Endodermal cell (in vitro differentiated cells): Measurements from ENCODE around the gene SP6. TPM values are rescaled to one million over a fixed set of nuclear protein-coding genes. Genes with fewer than 3 reads are reported as not detected.

ENCODE experiments used
- DNase-seq: peaks from one replicate; pipeline ENCODE4 v3.0.0-alpha.2; 2017
- H3K27ac ChIP-seq: 2 replicates; pipeline ENCODE4 v1.5.1; 2013; ENCODE audit warnings: mild to moderate bottlenecking, low read depth, low read length, moderate library complexity
- H3K27me3 ChIP-seq: 2 replicates; pipeline ENCODE4 v1.6.1; 2013; ENCODE audit warnings: mild to moderate bottlenecking, low read length, moderate library complexity; ENCODE audit not compliant: insufficient read depth, control insufficient read depth, poor library complexity, severe bottlenecking
- H3K36me3 ChIP-seq: 2 replicates; pipeline ENCODE4 v1.7.0; 2013; ENCODE audit warnings: mild to moderate bottlenecking, low read length, moderate library complexity; ENCODE audit not compliant: control insufficient read depth, insufficient read depth
- H3K4me1 ChIP-seq: one replicate; pipeline ENCODE4 v1.7.0; 2013; ENCODE audit warnings: low read length; ENCODE audit not compliant: control insufficient read depth, insufficient read depth
- H3K4me3 ChIP-seq: 2 replicates; pipeline ENCODE4 v1.5.1; 2013; ENCODE audit warnings: mild to moderate bottlenecking, low read length, moderate library complexity
- H3K9ac ChIP-seq: 2 replicates; pipeline ENCODE4 v1.6.1; 2013; ENCODE audit warnings: mild to moderate bottlenecking, low read length, moderate library complexity; ENCODE audit not compliant: poor library complexity, severe bottlenecking; ENCODE audit errors: extremely low read depth
- H3K9me3 ChIP-seq: 2 replicates; pipeline ENCODE4 v1.6.1; 2013; ENCODE audit warnings: mild to moderate bottlenecking, low read length, moderate library complexity; ENCODE audit not compliant: control insufficient read depth
- H3K27ac Mint-ChIP-seq: 2 replicates; pipeline ENCODE4 v1.8.0; 2020; ENCODE audit warnings: mixed read lengths
- H3K27me3 Mint-ChIP-seq: 2 replicates; pipeline ENCODE4 v1.8.0; 2021; ENCODE audit warnings: mild to moderate bottlenecking, mixed read lengths; ENCODE audit not compliant: insufficient read depth
- H3K36me3 Mint-ChIP-seq: 2 replicates; pipeline ENCODE4 v1.8.0; 2020; ENCODE audit warnings: low read depth, mixed read lengths
- H3K4me1 Mint-ChIP-seq: 2 replicates; pipeline ENCODE4 v1.8.0; 2020; ENCODE audit warnings: mixed read lengths
- H3K4me3 Mint-ChIP-seq: 2 replicates; pipeline ENCODE4 v1.8.0; 2020; ENCODE audit warnings: mild to moderate bottlenecking, moderate library complexity, mixed read lengths
- H3K9me3 Mint-ChIP-seq: 2 replicates; pipeline ENCODE4 v1.8.0; 2020; ENCODE audit warnings: mild to moderate bottlenecking, mixed read lengths
- CTCF ChIP-seq: fragments of 200-600 bp; sonication (generic); conservative IDR thresholded peaks from 2 replicates; pipeline ENCODE4 v1.5.0; 2021; ENCODE audit warnings: antibody characterized with exemption, mild to moderate bottlenecking
- WGBS, 2 experiments: methylation state at CpG; one replicate each; pipeline versions ENCODE4 v1.1.5 to v1.1.7; 2013; ENCODE audit warnings: missing lambda C conversion rate in 2 of 2, mixed read lengths in 1 of 2; ENCODE audit not compliant: insufficient coverage in 1 of 2, insufficient read length in 1 of 2; 5-methylcytosine and 5-hydroxymethylcytosine counted together
- total RNA-seq, 2 donors: library from RNA; stranded (reverse); fragmentation: NEBNext Ultra II Directional in 1 of 2; extraction: Animal tissue kit (Norgen Biotek cat#: 25700) in 1 of 2; gene quantifications; 2 replicates in 1 of 2; 3 replicates in 1 of 2; pipeline ENCODE4 v1.2.1, GENCODE V29; 2021

Gene SP6
- total RNA-seq, 2 donors from 2014 or later, result 3.1 to 3.7 TPM

- H3K4me3 ChIP-seq, result no peak overlapping the region
- H3K4me1 ChIP-seq, result no peaks in the 10 kb centered on the region
- TF ChIP-seq CTCF, result no peak
- DNase-seq, result no peak
- Mint-ChIP-seq H3K36me3 (no peaks in the 10 kb centered on the region), H3K9me3 (no peaks in the 10 kb centered on the region), H3K4me3 (no peak overlapping the region), H3K27me3 (peaks cover 14% of the 10 kb centered on the region), H3K27ac (no peak overlapping the region), H3K4me1 (peaks cover 22% of the 10 kb centered on the region)
- no peak overlapping the region for H3K9ac ChIP-seq
- no peaks in the 10 kb centered on the region for H3K27me3 ChIP-seq
- no peaks in the 10 kb centered on the region for H3K36me3 ChIP-seq
- no peak overlapping the region for H3K27ac ChIP-seq
- no peaks in the 10 kb centered on the region for H3K9me3 ChIP-seq
- 89 to 91% methylated on average over 6 to 7 of the region's 7 CpGs for WGBS, 2 experiments
Observed at GRCh38 chr17:47882247-47882646, 31.3 kb upstream of the SP6 start.

- no peak for TF ChIP-seq CTCF
- H3K27ac ChIP-seq, result no peak overlapping the region
- no peaks in the 10 kb centered on the region for H3K36me3 ChIP-seq
- H3K36me3 Mint-ChIP-seq, result no peaks in the 10 kb centered on the region
- WGBS, 2 experiments, result 83 to 92% methylated on average over 1 to 6 of the region's 8 CpGs
- H3K9me3 Mint-ChIP-seq, result no peaks in the 10 kb centered on the region
- H3K4me3 ChIP-seq, result no peak overlapping the region
- peaks cover 19% of the 10 kb centered on the region for H3K27me3 Mint-ChIP-seq
- H3K4me1 Mint-ChIP-seq, result peaks cover 21% of the 10 kb centered on the region
- no peak overlapping the region for H3K27ac Mint-ChIP-seq
- no peaks in the 10 kb centered on the region for H3K9me3 ChIP-seq
- H3K4me3 Mint-ChIP-seq, result no peak overlapping the region
- no peak for DNase-seq
- H3K9ac ChIP-seq, result no peak overlapping the region
- no peaks in the 10 kb centered on the region for H3K4me1 ChIP-seq
- no peaks in the 10 kb centered on the region for H3K27me3 ChIP-seq
Observed at GRCh38 chr17:47879776-47880454, 29.0 kb upstream of the SP6 start.

- H3K4me1 ChIP-seq, result no peaks in the 10 kb centered on the region
- no peak for TF ChIP-seq CTCF
- peaks cover 28% of the 10 kb centered on the region for H3K27me3 Mint-ChIP-seq
- no peak for DNase-seq
- no peaks in the 10 kb centered on the region for H3K9me3 Mint-ChIP-seq
- H3K4me3 ChIP-seq, result no peak overlapping the region
- no peak overlapping the region for H3K27ac Mint-ChIP-seq
- no peaks in the 10 kb centered on the region for H3K27me3 ChIP-seq
- WGBS, 2 experiments, result 81% methylated on average over 2 of the region's 2 CpGs; no CpG with 5 or more reads in 1 of the 2 experiments
- no peaks in the 10 kb centered on the region for H3K36me3 Mint-ChIP-seq
- H3K4me1 Mint-ChIP-seq, result peaks cover 24% of the 10 kb centered on the region
- H3K4me3 Mint-ChIP-seq, result no peak overlapping the region
- no peak overlapping the region for H3K27ac ChIP-seq
- no peaks in the 10 kb centered on the region for H3K9me3 ChIP-seq
- no peaks in the 10 kb centered on the region for H3K36me3 ChIP-seq
- no peak overlapping the region for H3K9ac ChIP-seq
Observed at GRCh38 chr17:47879028-47879585, 28.1 kb upstream of the SP6 start.
